ENCODE measurements around the gene DHH. TPM values are rescaled to one million over a fixed set of nuclear protein-coding genes. Genes with fewer than 3 reads are reported as not detected.
A peak's percentile ranks its signal among the peaks of the same experiment; 100 is the strongest.

DHH gene
- total RNA-seq, 1 experiment from 2014 or later, result 0.06 TPM

- no peak for DNase-seq (ENCODE audit: low read depth)
These were observed 43.2 kb downstream of the DHH start for GRCh38 chr12:49051373-49051764.

GRCh38 chr12:49050507-49051372 lies 43.9 kb downstream of the DHH start:
- DNase-seq (ENCODE audit: low read depth), result no peak

GRCh38 chr12:49049566-49050224 lies 44.9 kb downstream of the DHH start:
- DNase-seq (ENCODE audit: low read depth), result peak; percentile 69

GRCh38 chr12:49048953-49049352 lies 45.6 kb downstream of the DHH start:
- DNase-seq (ENCODE audit: low read depth), result no peak

GRCh38 chr12:49046129-49046895 lies 48.3 kb downstream of the DHH start:
- DNase-seq (ENCODE audit: low read depth), result no peak

GRCh38 chr12:49044660-49045059 lies 49.9 kb downstream of the DHH start:
- DNase-seq (ENCODE audit: low read depth), result no peak

GRCh38 chr12:49043856-49044258 lies 50.7 kb downstream of the DHH start:
- peak; percentile 42 for DNase-seq (ENCODE audit: low read depth)

- no peak for DNase-seq (ENCODE audit: low read depth)
These were observed 51.4 kb downstream of the DHH start for GRCh38 chr12:49043241-49043640.

- DNase-seq (ENCODE audit: low read depth), result no peak
These were observed 52.6 kb downstream of the DHH start for GRCh38 chr12:49041881-49042484.

- no peak for DNase-seq (ENCODE audit: low read depth)
These were observed 53.3 kb downstream of the DHH start for GRCh38 chr12:49041036-49041880.

GRCh38 chr12:49040364-49040855 lies 54.2 kb downstream of the DHH start:
- no peak for DNase-seq (ENCODE audit: low read depth)

GRCh38 chr12:49039421-49040363 lies 54.9 kb downstream of the DHH start:
- no peak for DNase-seq (ENCODE audit: low read depth)

- DNase-seq (ENCODE audit: low read depth), result no peak
These were observed 56.2 kb downstream of the DHH start for GRCh38 chr12:49038291-49038955.

- no peak for DNase-seq (ENCODE audit: low read depth)
These were observed 56.7 kb downstream of the DHH start for GRCh38 chr12:49037947-49038237.

- no peak for DNase-seq (ENCODE audit: low read depth)
These were observed 57.3 kb downstream of the DHH start for GRCh38 chr12:49037111-49037946.

Data from LHCN-M2 (cell line).